Epithelial cell of esophagus (primary cell): Measurements from ENCODE around the gene KIF13A.
"Not testable (repeated sequence)": the region's sequence is repeated elsewhere in the genome, so short reads cannot be mapped to it uniquely, and the experiment has no call there.

ENCODE experiments used
- DNase-seq: peaks from one replicate; pipeline ENCODE4 v3.0.0; 2010; ENCODE audit warnings: low read depth
- H3K4me3 ChIP-seq: 2 replicates; pipeline ENCODE4 v1.5.1; 2011; ENCODE audit warnings: mild to moderate bottlenecking, low read length, control low read depth
- CTCF ChIP-seq: IDR thresholded peaks from 2 replicates; pipeline ENCODE4 v1.5.1; 2011; ENCODE audit warnings: low read depth, mild to moderate bottlenecking, low read length, control low read depth, inconsistent platforms; ENCODE audit not compliant: insufficient read depth; ENCODE audit errors: missing control alignments

KIF13A gene

GRCh38 chr6:17865798-17866725 is 121.4 kb downstream of the KIF13A start:
- no peak for TF ChIP-seq CTCF
- peak; percentile 97 for DNase-seq

GRCh38 chr6:17865243-17865642 is 122.2 kb downstream of the KIF13A start:
- no peak for TF ChIP-seq CTCF
- no peak overlapping the region for H3K4me3 ChIP-seq
- peak; percentile 99 for DNase-seq

More at GRCh38 chr6:17865798-17866725, 121.4 kb downstream of the KIF13A start:
- H3K4me3 ChIP-seq: peak overlapping the region; percentile 3

- no peak overlapping the region for H3K4me3 ChIP-seq
- no peak for TF ChIP-seq CTCF
- peak; percentile 94 for DNase-seq
Measured at GRCh38 chr6:17863901-17864754, 123.3 kb downstream of the KIF13A start.

GRCh38 chr6:17861361-17861760 is 126.1 kb downstream of the KIF13A start:
- DNase-seq: no peak
- no peak overlapping the region for H3K4me3 ChIP-seq
- no peak for TF ChIP-seq CTCF

- DNase-seq: no peak
- no peak overlapping the region for H3K4me3 ChIP-seq
- TF ChIP-seq CTCF: no peak
Measured at GRCh38 chr6:17859846-17860245, 127.6 kb downstream of the KIF13A start.

- no peak for TF ChIP-seq CTCF
- no peak for DNase-seq
- no peak overlapping the region for H3K4me3 ChIP-seq
Measured at GRCh38 chr6:17858584-17858983, 128.9 kb downstream of the KIF13A start.

- not testable (repeated sequence) for H3K4me3 ChIP-seq, DNase-seq
Measured at GRCh38 chr6:17857188-17857587, 130.2 kb downstream of the KIF13A start.
